Measurements from ENCODE around the gene PGM1. TPM values are rescaled to one million over a fixed set of nuclear protein-coding genes. Genes with fewer than 3 reads are reported as not detected.

PGM1 gene
- total and polyA plus RNA-seq, 9 of the 15 experiments (the other 6 are each of a cell fraction or from before 2014, with no cell fraction given) = 0.03 to 0.31 (median 0.09) TPM; not detected in 5

DNA sequence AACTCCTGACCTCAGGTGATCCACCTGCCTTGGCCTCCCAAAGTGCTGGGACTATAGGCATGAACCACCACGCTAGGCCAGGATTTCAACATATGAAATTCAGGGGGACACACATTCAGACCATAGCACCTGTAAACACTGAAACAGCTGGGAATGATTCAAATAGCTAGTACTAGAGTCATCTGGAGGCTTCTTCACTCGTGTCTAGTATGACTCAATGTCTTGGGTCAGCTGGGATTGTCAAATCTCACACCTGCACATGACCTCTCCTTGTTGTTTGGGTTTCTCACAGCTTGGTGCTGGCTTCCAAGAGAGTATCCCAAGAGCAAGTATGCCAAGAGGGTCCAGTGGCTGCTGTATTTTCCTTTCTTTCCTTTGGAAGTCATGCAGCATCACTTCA is 75.1 kb downstream of the PGM1 start:
- Histone ChIP-seq H3K36me3 (ENCODE audit: control insufficient read depth, insufficient read depth, low read length) (no peaks in the 10 kb centered on the region), H3K9me1 (ENCODE audit: control insufficient read depth, insufficient read depth, low read length) (no peaks in the 10 kb centered on the region), H2AFZ (ENCODE audit: low read depth, low read length) (no peak overlapping the region), H3K79me2 (ENCODE audit: control insufficient read depth, insufficient read depth, low read length) (no peaks in the 10 kb centered on the region), H3K4me3 (no peak overlapping the region), H3K27ac (ENCODE audit: extremely low read depth, low read depth, low read length) (no peak overlapping the region), H3K4me1 (replicated peaks in 1 of 2; ENCODE audit: control insufficient read depth in 2 of 2, insufficient read depth in 2 of 2, low read length in 2 of 2) (no peaks in the 10 kb centered on the region), H4K20me1 (replicated peaks; ENCODE audit: control insufficient read depth, insufficient read depth, low read length) (no peaks in the 10 kb centered on the region), H3K9ac (ENCODE audit: insufficient read depth in 1 of 2, low read depth in 2 of 2, low read length in 2 of 2) (no peak overlapping the region), H3K27me3 (ENCODE audit: control insufficient read depth in 2 of 2, insufficient read depth in 2 of 2, low read length in 2 of 2) (peaks cover 2 to 13% of the 10 kb centered on the region in 2 experiments; a peak in 3 of 5 replicates), H3K9me3 (replicated peaks; ENCODE audit: control insufficient read depth, insufficient read depth, low read depth, low read length) (no peaks in the 10 kb centered on the region), H3K4me2 (ENCODE audit: insufficient read depth, low read length) (no peak overlapping the region)
- WGBS (ENCODE audit: insufficient coverage, low coverage, missing lambda C conversion rate) = 0% methylated on average over 2 of the region's 2 CpGs
- CTCF ChIA-PET (ENCODE audit: low intra/inter-chr PET ratio) = no interaction called here
- no peak for ATAC-seq
- BruUV-seq (replicated peaks) = no TSS peak
- no peak for FAIRE-seq
- DNase-seq (ENCODE audit: extremely low read depth in 1 of 4, low spot score in 3 of 4) = no peak
- intact Hi-C loops (cut with micrococcal nuclease) = no loop called here
- POLR2A ChIA-PET = no interaction called here
- in situ Hi-C loops (cut with MboI) = no loop called here
- TF ChIP-seq KLF10 (CRISPR knock-in tag; IDR thresholded peaks at IDR 0.05) (no peak), CREB5 (CRISPR knock-in tag; IDR thresholded peaks at IDR 0.05) (no peak), KLF1 (tag; IDR thresholded peaks at IDR 0.05) (no peak), CHD7 (IDR thresholded peaks at IDR 0.05; ENCODE audit: low read depth, low read length) (no peak), CHD4 (IDR thresholded peaks at IDR 0.05; ENCODE audit: insufficient read depth, insufficient replicate concordance, low read depth, low read length, poor library complexity, severe bottlenecking) (no peak), ILK (tag; IDR thresholded peaks at IDR 0.05; ENCODE audit: borderline replicate concordance, low read depth) (no peak)

Data from K562 (cell line).